DND-41 (cell line): ENCODE data around the gene RIN3.

ENCODE experiments used
- ATAC-seq: fragments of 200-7000 bp; cut with Tn5 transposase; 3 replicates; pipeline ENCODE4 v1.9.1; 2021; ENCODE audit warnings: low read depth; ENCODE audit not compliant: insufficient read depth
- DNase-seq: peaks from one replicate; pipeline ENCODE4 v3.0.0-alpha.2; 2020
- H2AFZ ChIP-seq: 2 replicates; pipeline ENCODE4 v1.6.0; 2012; ENCODE audit warnings: low read depth, low read length
- H3K27ac ChIP-seq: 2 replicates; pipeline ENCODE4 v1.5.1; 2012; ENCODE audit warnings: low read length, inconsistent platforms
- H3K27me3 ChIP-seq: fragments of 200-600 bp; sonication (generic); 2 replicates; pipeline ENCODE4 v1.6.0; 2012; ENCODE audit warnings: low read length, mild to moderate bottlenecking, inconsistent platforms; ENCODE audit not compliant: insufficient read depth, poor library complexity
- H3K36me3 ChIP-seq: 2 replicates; pipeline ENCODE4 v1.5.1; 2012; ENCODE audit warnings: low read length, inconsistent platforms; ENCODE audit not compliant: insufficient read depth
- H3K4me1 ChIP-seq: 2 replicates; pipeline ENCODE4 v1.5.1; 2012; ENCODE audit warnings: mild to moderate bottlenecking, low read length; ENCODE audit not compliant: insufficient read depth
- H3K4me2 ChIP-seq: 2 replicates; pipeline ENCODE4 v1.6.0; 2012; ENCODE audit warnings: mild to moderate bottlenecking, moderate library complexity, low read length, inconsistent platforms; ENCODE audit not compliant: insufficient read depth
- H3K4me3 ChIP-seq, 2 experiments: fragments of 200-600 bp in 1 of 2; shearing (Covaris generic) in 1 of 2; 2 replicates each; pipeline ENCODE4 v1.5.1; 2012 to 2016; ENCODE audit warnings: inconsistent platforms in 2 of 2, low read length in 2 of 2, mild to moderate bottlenecking in 2 of 2, low read depth in 1 of 2, moderate library complexity in 1 of 2
- H3K79me2 ChIP-seq: 2 replicates; pipeline ENCODE4 v1.6.0; 2012; ENCODE audit warnings: low read length, inconsistent platforms; ENCODE audit not compliant: insufficient read depth
- H3K9ac ChIP-seq: 2 replicates; pipeline ENCODE4 v1.6.0; 2012; ENCODE audit warnings: low read depth, mild to moderate bottlenecking, inconsistent platforms, low read length, moderate library complexity
- H3K9me3 ChIP-seq: 2 replicates; pipeline ENCODE4 v1.5.1; 2012; ENCODE audit warnings: low read length, moderate library complexity, mild to moderate bottlenecking, inconsistent platforms; ENCODE audit not compliant: insufficient read depth, severe bottlenecking
- H4K20me1 ChIP-seq: 2 replicates; pipeline ENCODE4 v1.6.0; 2012; ENCODE audit warnings: low read length; ENCODE audit not compliant: insufficient read depth
- EZH2 ChIP-seq: IDR thresholded peaks from 3 replicates; pipeline ENCODE4 v1.6.1; 2012; ENCODE audit warnings: borderline replicate concordance, low read depth, mild to moderate bottlenecking, moderate library complexity, low read length, inconsistent platforms; ENCODE audit not compliant: severe bottlenecking
- TF ChIP-seq, protein P1 (sequence below): IDR thresholded peaks from 2 replicates; pipeline ENCODE4 v1.5.1; 2012; ENCODE audit warnings: borderline replicate concordance, low read length, moderate library complexity, mild to moderate bottlenecking; ENCODE audit not compliant: poor library complexity, severe bottlenecking; ENCODE audit errors: extremely low read depth

RIN3 gene

GRCh38 chr14:92693998-92694795, 180.6 kb downstream of the RIN3 start:
- H3K27ac ChIP-seq: no peak overlapping the region
- TF ChIP-seq EZH2: no peak
- TF ChIP-seq, protein P1, sequence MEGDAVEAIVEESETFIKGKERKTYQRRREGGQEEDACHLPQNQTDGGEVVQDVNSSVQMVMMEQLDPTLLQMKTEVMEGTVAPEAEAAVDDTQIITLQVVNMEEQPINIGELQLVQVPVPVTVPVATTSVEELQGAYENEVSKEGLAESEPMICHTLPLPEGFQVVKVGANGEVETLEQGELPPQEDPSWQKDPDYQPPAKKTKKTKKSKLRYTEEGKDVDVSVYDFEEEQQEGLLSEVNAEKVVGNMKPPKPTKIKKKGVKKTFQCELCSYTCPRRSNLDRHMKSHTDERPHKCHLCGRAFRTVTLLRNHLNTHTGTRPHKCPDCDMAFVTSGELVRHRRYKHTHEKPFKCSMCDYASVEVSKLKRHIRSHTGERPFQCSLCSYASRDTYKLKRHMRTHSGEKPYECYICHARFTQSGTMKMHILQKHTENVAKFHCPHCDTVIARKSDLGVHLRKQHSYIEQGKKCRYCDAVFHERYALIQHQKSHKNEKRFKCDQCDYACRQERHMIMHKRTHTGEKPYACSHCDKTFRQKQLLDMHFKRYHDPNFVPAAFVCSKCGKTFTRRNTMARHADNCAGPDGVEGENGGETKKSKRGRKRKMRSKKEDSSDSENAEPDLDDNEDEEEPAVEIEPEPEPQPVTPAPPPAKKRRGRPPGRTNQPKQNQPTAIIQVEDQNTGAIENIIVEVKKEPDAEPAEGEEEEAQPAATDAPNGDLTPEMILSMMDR: no peak
- H3K36me3 ChIP-seq: no peaks in the 10 kb centered on the region

DNA sequence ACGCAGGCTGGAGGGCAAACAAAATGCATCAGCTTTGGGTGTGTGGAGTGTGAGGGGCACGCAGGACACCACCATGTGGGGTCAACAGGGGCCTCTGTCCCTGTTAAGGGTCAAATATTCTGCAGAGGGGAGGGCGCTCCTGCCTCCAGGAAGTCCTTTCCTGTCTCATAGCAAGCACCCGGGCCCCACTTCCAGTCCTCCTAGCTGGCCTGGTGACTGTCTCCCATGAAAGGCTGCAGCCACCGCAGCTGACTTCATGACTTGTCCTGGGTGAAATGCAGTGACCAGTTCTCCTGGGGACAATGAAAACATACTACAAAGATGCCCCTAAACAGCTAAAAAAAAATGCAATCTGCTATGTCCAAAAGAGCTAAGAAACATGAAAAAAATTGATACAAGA, 181.2 kb downstream of the RIN3 start:
- Histone ChIP-seq H3K4me1 (no peaks in the 10 kb centered on the region; the same call in 1 of the 2 replicates), H3K4me2 (no peak overlapping the region)
- TF ChIP-seq, protein P1: no peak
- no peak for TF ChIP-seq EZH2

More at GRCh38 chr14:92693998-92694795, 180.6 kb downstream of the RIN3 start:
- DNase-seq (no peak), ATAC-seq (no peak)
- no peak overlapping the region for H3K4me3 ChIP-seq
- no peak overlapping the region for H2AFZ ChIP-seq
- no peaks in the 10 kb centered on the region for H3K9me3 ChIP-seq
- no peaks in the 10 kb centered on the region for H3K79me2 ChIP-seq
- 0 out of 2 replicates have a peak, but pooled peaks cover 2% of the 10 kb centered on the region for H4K20me1 ChIP-seq
- no peak overlapping the region for H3K9ac ChIP-seq
- no peaks in the 10 kb centered on the region; the same call in 1 of the 2 replicates for H3K4me1 ChIP-seq
- H3K4me2 ChIP-seq: no peak overlapping the region
- peaks cover 2% of the 10 kb centered on the region for H3K27me3 ChIP-seq

DNA sequence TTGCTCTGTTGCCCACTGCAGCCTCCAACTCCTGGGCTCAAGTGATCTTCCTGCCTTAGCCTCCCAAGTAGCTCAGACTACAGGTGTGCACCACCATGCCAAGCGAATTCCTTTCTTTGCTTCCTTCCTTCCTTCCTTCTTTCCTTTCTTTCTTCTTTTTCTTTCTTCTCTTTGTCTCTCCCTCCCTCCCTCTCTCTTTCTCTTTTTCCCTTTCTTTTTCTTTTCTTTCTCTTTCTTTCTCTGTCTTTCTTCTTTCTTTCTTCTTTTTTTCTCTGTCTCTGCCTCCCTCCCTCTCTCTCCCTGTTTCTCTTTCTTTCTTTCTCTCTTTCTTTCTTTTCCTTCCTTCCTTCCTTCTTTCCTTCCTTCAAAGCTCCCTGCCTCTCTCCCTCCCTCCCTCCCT, 182.0 kb downstream of the RIN3 start:
- no peak overlapping the region for H3K4me2 ChIP-seq
- TF ChIP-seq, protein P1: no peak
- no peak for TF ChIP-seq EZH2
- DNase-seq (no peak), ATAC-seq (no peak)
- H3K9ac ChIP-seq: no peak overlapping the region
- peaks cover 2% of the 10 kb centered on the region for H3K27me3 ChIP-seq
- H2AFZ ChIP-seq: no peak overlapping the region
- no peaks in the 10 kb centered on the region for H3K79me2 ChIP-seq
- H3K36me3 ChIP-seq: no peaks in the 10 kb centered on the region
- no peak overlapping the region for H3K4me3 ChIP-seq
- H3K27ac ChIP-seq: no peak overlapping the region
- no peaks in the 10 kb centered on the region; the same call in 1 of the 2 replicates for H3K4me1 ChIP-seq
- no peaks in the 10 kb centered on the region for H4K20me1 ChIP-seq
- no peaks in the 10 kb centered on the region for H3K9me3 ChIP-seq

More for the DNA sequence above, 181.2 kb downstream of the RIN3 start:
- Histone ChIP-seq H3K27me3 (peaks cover 2% of the 10 kb centered on the region), H3K9ac (no peak overlapping the region), H3K36me3 (no peaks in the 10 kb centered on the region), H2AFZ (no peak overlapping the region), H4K20me1 (0 out of 2 replicates have a peak, but pooled peaks cover 2% of the 10 kb centered on the region), H3K27ac (no peak overlapping the region), H3K79me2 (no peaks in the 10 kb centered on the region), H3K9me3 (no peaks in the 10 kb centered on the region), H3K4me3 (no peak overlapping the region)
- DNase-seq (no peak), ATAC-seq (no peak)
